ENCODE results near the gene XCL2. TPM values are rescaled to one million over a fixed set of nuclear protein-coding genes. Genes with fewer than 3 reads are reported as not detected.

Gene XCL2
- total and polyA plus RNA-seq, 2 of the 8 experiments (the other 6 are each of a cell fraction or from before 2014, with no cell fraction given) = not detected

DNA sequence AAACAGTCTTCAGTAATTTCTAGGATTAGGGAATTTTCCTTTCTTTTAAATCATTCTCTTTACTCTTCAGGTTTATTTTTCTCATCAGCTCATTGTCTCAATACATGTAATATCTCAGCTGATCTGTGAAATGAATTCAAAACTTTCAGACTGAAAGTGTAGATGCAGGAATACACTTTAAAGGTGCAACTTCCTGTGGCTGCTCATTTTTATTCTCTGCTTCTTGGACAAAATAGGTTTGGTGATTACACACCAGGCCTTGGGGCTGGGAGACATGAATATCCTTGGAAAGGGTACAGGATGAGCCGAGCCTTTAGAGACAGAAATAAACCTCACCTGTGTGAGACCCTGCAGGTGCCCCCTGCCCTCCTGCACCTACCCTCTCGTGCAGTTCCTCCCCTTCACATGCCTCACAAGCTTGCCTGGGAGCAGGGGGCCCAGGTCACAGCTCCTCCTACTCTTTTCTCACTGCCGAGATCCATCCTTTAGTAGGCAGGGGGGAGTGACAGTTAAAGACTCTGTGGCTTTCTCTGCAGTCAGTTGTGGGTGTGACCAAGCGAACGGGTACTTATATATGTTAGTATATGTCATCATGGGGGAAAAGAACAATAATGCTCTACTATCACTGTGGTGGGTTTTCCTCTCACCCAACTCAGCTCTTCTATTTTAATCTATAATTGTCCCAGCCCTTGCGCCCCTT is 23.6 kb downstream of the XCL2 start (continued):
- TF ChIP-seq, protein P1, sequence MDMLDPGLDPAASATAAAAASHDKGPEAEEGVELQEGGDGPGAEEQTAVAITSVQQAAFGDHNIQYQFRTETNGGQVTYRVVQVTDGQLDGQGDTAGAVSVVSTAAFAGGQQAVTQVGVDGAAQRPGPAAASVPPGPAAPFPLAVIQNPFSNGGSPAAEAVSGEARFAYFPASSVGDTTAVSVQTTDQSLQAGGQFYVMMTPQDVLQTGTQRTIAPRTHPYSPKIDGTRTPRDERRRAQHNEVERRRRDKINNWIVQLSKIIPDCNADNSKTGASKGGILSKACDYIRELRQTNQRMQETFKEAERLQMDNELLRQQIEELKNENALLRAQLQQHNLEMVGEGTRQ (IDR thresholded peaks at IDR 0.05; ENCODE audit: low read length) = no peak
- TF ChIP-seq JUN (IDR thresholded peaks at IDR 0.05; ENCODE audit: low read depth, low read length) (no peak), ZNF274 (IDR thresholded peaks at IDR 0.05; ENCODE audit: borderline replicate concordance, extremely low read depth, low read length) (no peak), BCL11A (IDR thresholded peaks at IDR 0.05; ENCODE audit: low read depth in 2 of 2, low read length in 2 of 2) (no peak), HDAC6 (IDR thresholded peaks at IDR 0.05; ENCODE audit: low read depth, low read length) (no peak), GTF2F1 (IDR thresholded peaks at IDR 0.05; ENCODE audit: borderline replicate concordance, low read depth, low read length) (no peak)
